K562 (cell line): ENCODE results near the gene KIFC3. TPM values are rescaled to one million over a fixed set of nuclear protein-coding genes. Genes with fewer than 3 reads are reported as not detected.
"Not testable (repeated sequence)": the region's sequence is repeated elsewhere in the genome, so short reads cannot be mapped to it uniquely, and the experiment has no call there.

Source experiments
- ATAC-seq: fragments of 200-7000 bp; cut with Tn5 transposase; 3 replicates; pipeline ENCODE4 v1.9.1; 2020; ENCODE audit warnings: moderate library complexity
- BruUV-seq: library from RNA; stranded (reverse); fragments of 400-500 nt; replicated peaks from 2 replicates; lab custom pipeline; 2021; lab: Mats Ljungman, UMichigan
- CTCF ChIA-PET: fragments of 300-600 bp; formaldehyde crosslinking; extraction: SDS; loops from one replicate; lab custom pipeline; 2021; ENCODE audit warnings: low intra/inter-chr PET ratio; lab: Yijun Ruan, JAX
- POLR2A ChIA-PET: fragments of 300-600, 350-650 bp; sonication (Branson Sonifier 250); formaldehyde crosslinking; extraction: SDS; loops from one replicate; lab custom pipeline; 2021; ENCODE audit warnings: antibody characterized with exemption, inconsistent platforms; lab: Yijun Ruan, JAX
- DNase-seq, 4 experiments: peaks; one replicate each; pipeline versions ENCODE4 v3.0.0 to v3.0.0-alpha.2; 2011 to 2018; ENCODE audit warnings: low spot score in 3 of 4, mixed read lengths in 3 of 4; ENCODE audit errors: extremely low read depth in 1 of 4
- FAIRE-seq: peaks from 2 replicates; lab custom pipeline; 2011; peaks lifted over from hg19 to GRCh38; lab: Jason Lieb, UNC
- H2AFZ ChIP-seq: 2 replicates; pipeline ENCODE4 v1.6.0; 2011; ENCODE audit warnings: low read depth, low read length, control low read depth, inconsistent platforms
- H3K27ac ChIP-seq: fragments of 200-600 bp; 3 replicates; pipeline ENCODE4 v1.8.0; 2011; ENCODE audit warnings: low read depth, mild to moderate bottlenecking, control low read depth, inconsistent platforms, low read length, moderate library complexity, mixed read lengths; ENCODE audit errors: extremely low read depth
- H3K27me3 ChIP-seq, 2 experiments: fragments of 300-600 bp in 1 of 2; 2 replicates in 1 of 2; 3 replicates in 1 of 2; pipeline versions ENCODE4 v1.6.0 to v1.8.0; 2011; ENCODE audit warnings: inconsistent platforms in 2 of 2, low read length in 2 of 2, mild to moderate bottlenecking in 1 of 2, mixed read lengths in 1 of 2, moderate library complexity in 1 of 2; ENCODE audit not compliant: control insufficient read depth in 2 of 2, insufficient read depth in 2 of 2
- H3K36me3 ChIP-seq: fragments of 300-600 bp; 3 replicates; pipeline ENCODE4 v1.8.0; 2011; ENCODE audit warnings: mild to moderate bottlenecking, low read length, inconsistent platforms; ENCODE audit not compliant: control insufficient read depth, insufficient read depth
- H3K4me1 ChIP-seq, 2 experiments: fragments of 200-600 bp in 1 of 2; replicated peaks in 1 of 2; 2 replicates in 1 of 2; 3 replicates in 1 of 2; pipeline versions ENCODE4 v1.5.1 to v1.8.0; 2011; ENCODE audit warnings: inconsistent platforms in 2 of 2, low read length in 2 of 2, mild to moderate bottlenecking in 1 of 2, mixed read lengths in 1 of 2, moderate library complexity in 1 of 2; ENCODE audit not compliant: control insufficient read depth in 2 of 2, insufficient read depth in 2 of 2
- H3K4me2 ChIP-seq: 2 replicates; pipeline ENCODE4 v1.6.1; 2011; ENCODE audit warnings: low read length, control low read depth, inconsistent platforms, mixed read lengths; ENCODE audit not compliant: insufficient read depth
- H3K4me3 ChIP-seq: fragments of 200-600 bp; sonication (generic), shearing (Covaris generic); 2 replicates; pipeline ENCODE4 v1.5.1; 2016; ENCODE audit warnings: control low read depth, inconsistent platforms
- H3K79me2 ChIP-seq: fragments of 200-600 bp; 3 replicates; pipeline ENCODE4 v1.8.0; 2011; ENCODE audit warnings: low read length, inconsistent platforms; ENCODE audit not compliant: control insufficient read depth, insufficient read depth
- H3K9ac ChIP-seq, 2 experiments: 2 replicates each; pipeline versions ENCODE4 v1.6.0 to v1.6.1; 2011; ENCODE audit warnings: low read depth in 2 of 2, low read length in 2 of 2, control low read depth in 1 of 2, inconsistent platforms in 1 of 2, mild to moderate bottlenecking in 1 of 2, mixed read lengths in 1 of 2; ENCODE audit not compliant: insufficient read depth in 1 of 2
- H3K9me1 ChIP-seq: one replicate; pipeline ENCODE4 v1.6.0; 2011; ENCODE audit warnings: inconsistent platforms, mild to moderate bottlenecking, low read length, moderate library complexity; ENCODE audit not compliant: control insufficient read depth, insufficient read depth
- H3K9me3 ChIP-seq: replicated peaks from 2 replicates; pipeline ENCODE4 v1.5.1; 2011; ENCODE audit warnings: low read depth, low read length, inconsistent platforms; ENCODE audit not compliant: control insufficient read depth, insufficient read depth
- H4K20me1 ChIP-seq: replicated peaks from 2 replicates; pipeline ENCODE4 v1.6.1; 2011; ENCODE audit warnings: low read length, inconsistent platforms, mixed read lengths; ENCODE audit not compliant: control insufficient read depth, insufficient read depth
- CBX5 ChIP-seq: IDR thresholded peaks from 2 replicates; pipeline ENCODE4 v1.6.1; 2014; ENCODE audit warnings: low read depth, borderline replicate concordance
- CHD4 ChIP-seq: fragments of 200-600 bp; sonication (generic); IDR thresholded peaks from 3 replicates; pipeline ENCODE4 v1.6.1; 2012; ENCODE audit warnings: low read depth, mild to moderate bottlenecking, mixed read lengths, low read length, inconsistent platforms; ENCODE audit not compliant: insufficient read depth, insufficient replicate concordance, poor library complexity, severe bottlenecking
- DDX20 ChIP-seq: fragments of 450-650 bp; IDR thresholded peaks from 2 replicates; pipeline ENCODE4 v1.6.1; 2016; ENCODE audit warnings: missing genetic modification characterization, low read depth, mild to moderate bottlenecking, missing compliant biosample characterization, moderate library complexity
- ESRRB ChIP-seq: fragments of 250-450 bp; sonication (Bioruptor Pico); IDR thresholded peaks from 2 replicates; pipeline ENCODE4 v1.5.0; 2020; ENCODE audit warnings: mild to moderate bottlenecking, moderate library complexity, borderline replicate concordance
- HDAC8 ChIP-seq: fragments of 450-650 bp; IDR thresholded peaks from 2 replicates; pipeline ENCODE4 v1.6.1; 2016; ENCODE audit warnings: mild to moderate bottlenecking, missing genetic modification characterization, moderate library complexity, missing compliant biosample characterization
- HMGN3 ChIP-seq: IDR thresholded peaks from 2 replicates; pipeline ENCODE4 v1.6.1; 2011; ENCODE audit warnings: borderline replicate concordance, low read depth, mild to moderate bottlenecking, mixed read lengths, low read length; ENCODE audit not compliant: insufficient read length; ENCODE audit errors: extremely low read depth
- SAFB ChIP-seq: fragments of 200-400 bp; formaldehyde crosslinking; IDR thresholded peaks from 2 replicates; pipeline ENCODE4 v1.6.1; 2017; ENCODE audit warnings: low read depth, low read length, borderline replicate concordance
- SMAD3 ChIP-seq: fragments of 450-650 bp; formaldehyde crosslinking; conservative IDR thresholded peaks from 2 replicates; pipeline ENCODE4 v1.4.0; 2020; ENCODE audit warnings: mild to moderate bottlenecking
- XRCC4 ChIP-seq: IDR thresholded peaks from one replicate; pipeline ENCODE4 v1.6.1; 2011; ENCODE audit not compliant: insufficient read depth, insufficient read length; ENCODE audit errors: extremely low read depth
- ZC3H11A ChIP-seq: IDR thresholded peaks from 2 replicates; pipeline ENCODE4 v1.6.1; 2012; ENCODE audit warnings: low read depth, low read length, improper control_type of control experiment
- ZC3H8 ChIP-seq: fragments of 450-650 bp; IDR thresholded peaks from 2 replicates; pipeline ENCODE4 v1.6.1; 2017
- ZFP36 ChIP-seq: fragments of 150-350 bp; IDR thresholded peaks from 2 replicates; pipeline ENCODE4 v1.6.1; 2018; ENCODE audit warnings: low read length, low read depth; ENCODE audit not compliant: partially characterized antibody
- WGBS: fragments of 100-300 bp; shearing (Covaris generic); methylation state at CpG from one replicate; pipeline ENCODE4 v1.1.6; 2016; ENCODE audit warnings: low coverage, mixed read lengths; ENCODE audit not compliant: insufficient coverage; ENCODE audit errors: missing lambda C conversion rate; 5-methylcytosine and 5-hydroxymethylcytosine counted together
- in situ Hi-C: fragments of 300-500 bp; cut with MboI; formaldehyde crosslinking; loops from 4 replicates; pipeline ENCODE4 v1.15.0; 2018; ENCODE audit warnings: inconsistent platforms, mixed read lengths
- intact Hi-C: fragments of 100-400 bp; cut with micrococcal nuclease; formaldehyde crosslinking; loops from 2 replicates; pipeline ENCODE4 v1.14.2; 2022
- polyA plus RNA-seq, 8 experiments: library from polyadenylated mRNA; depleted of rRNA in 4 of 8; stranded (reverse) in 5 of 8; unstranded in 3 of 8; fragments of >200 nt; fragmentation: Nextera tagmentation in 2 of 8; fragmentation: Illumina TruSeq in 1 of 8; extraction: Ambion mirVana in 2 of 8; extraction: Trizol in 1 of 8; gene quantifications; 2 replicates each; pipeline versions ENCODE4 v1.2.1 to v1.2.3, GENCODE V29; 2011 to 2014; ENCODE audit warnings: inconsistent platforms in 1 of 8, missing spikeins in 1 of 8
- total RNA-seq, 7 experiments: library from RNA; depleted of rRNA in 6 of 7; stranded (reverse); fragments of >200 nt in 6 of 7; fragmentation: Illumina TruSeq in 2 of 7; extraction: Trizol in 2 of 7; gene quantifications; 2 replicates each; pipeline versions ENCODE4 v1.2.1 to v1.2.3, GENCODE V29; 2011 to 2021; ENCODE audit warnings: low replicate concordance in 1 of 7
- TF ChIP-seq, protein P1 (sequence below): sonication (generic); IDR thresholded peaks from 2 replicates; pipeline ENCODE4 v1.6.1; 2016

KIFC3 gene
- total and polyA plus RNA-seq, 9 of the 15 experiments (the other 6 are each of a cell fraction or from before 2014, with no cell fraction given), result 0.23 to 105 (median 26.2) TPM

GRCh38 chr16:57848181-57848580, 45.9 kb upstream of the KIFC3 start:
- Histone ChIP-seq H3K9me1 (no peaks in the 10 kb centered on the region), H3K27me3 (peaks cover 31 to 58% of the 10 kb centered on the region in 2 experiments), H3K4me2 (no peak overlapping the region), H3K9ac (no peak overlapping the region), H3K79me2 (no peaks in the 10 kb centered on the region), H3K4me1 (no peaks in the 10 kb centered on the region), H3K36me3 (no peaks in the 10 kb centered on the region), H3K27ac (no peak overlapping the region), H4K20me1 (no peaks in the 10 kb centered on the region), H3K9me3 (no peaks in the 10 kb centered on the region), H3K4me3 (no peak overlapping the region), H2AFZ (no peak overlapping the region)
- WGBS, result 3% methylated on average over 5 of the region's 5 CpGs
- intact Hi-C loops, result no loop called here
- no TSS peak for BruUV-seq
- DNase-seq (no peak), FAIRE-seq (no peak), ATAC-seq (no peak)
- in situ Hi-C loops, result no loop called here
- ChIA-PET CTCF (no interaction called here), POLR2A (interaction anchor here (0.7 to 1.0 kb wide), 2 partner anchors 10 to 113 kb away, joined by 3 read pairs; no protein-coding TSS in a partner anchor)
- no peak for TF ChIP-seq ZC3H8
- no peak for TF ChIP-seq ZC3H11A
- no peak for TF ChIP-seq SMAD3 (CRISPR knock-in tag)
- no peak for TF ChIP-seq ESRRB
- TF ChIP-seq HMGN3, result no peak
- no peak for TF ChIP-seq CHD4
- no peak for TF ChIP-seq SAFB
- TF ChIP-seq CBX5, result no peak
- TF ChIP-seq DDX20 (tag), result no peak
- no peak for TF ChIP-seq XRCC4
- no peak for TF ChIP-seq HDAC8 (tag)
- TF ChIP-seq, protein P1, sequence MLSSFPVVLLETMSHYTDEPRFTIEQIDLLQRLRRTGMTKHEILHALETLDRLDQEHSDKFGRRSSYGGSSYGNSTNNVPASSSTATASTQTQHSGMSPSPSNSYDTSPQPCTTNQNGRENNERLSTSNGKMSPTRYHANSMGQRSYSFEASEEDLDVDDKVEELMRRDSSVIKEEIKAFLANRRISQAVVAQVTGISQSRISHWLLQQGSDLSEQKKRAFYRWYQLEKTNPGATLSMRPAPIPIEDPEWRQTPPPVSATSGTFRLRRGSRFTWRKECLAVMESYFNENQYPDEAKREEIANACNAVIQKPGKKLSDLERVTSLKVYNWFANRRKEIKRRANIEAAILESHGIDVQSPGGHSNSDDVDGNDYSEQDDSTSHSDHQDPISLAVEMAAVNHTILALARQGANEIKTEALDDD, result no peak
- no peak for TF ChIP-seq ZFP36

- 7% methylated on average over 5 of the region's 6 CpGs for WGBS
- H3K9ac ChIP-seq, H3K4me1 ChIP-seq, POLR2A ChIA-PET, ATAC-seq, H3K4me2 ChIP-seq, H3K9me3 ChIP-seq, CTCF ChIA-PET, in situ Hi-C loops, H2AFZ ChIP-seq, H3K36me3 ChIP-seq, H3K4me3 ChIP-seq, DNase-seq, H3K27ac ChIP-seq, FAIRE-seq, intact Hi-C loops, H3K79me2 ChIP-seq, H4K20me1 ChIP-seq, BruUV-seq, H3K9me1 ChIP-seq: not testable (repeated sequence)
- H3K27me3 ChIP-seq, result peaks cover 26 to 54% of the 10 kb centered on the region in 2 experiments
Measured at GRCh38 chr16:57846931-57847330, 44.6 kb upstream of the KIFC3 start.
